Mucosa of descending colon (tissue), 3 donors: ENCODE results near the gene OR4E2. TPM values are rescaled to one million over a fixed set of nuclear protein-coding genes. Genes with fewer than 3 reads are reported as not detected.
A peak's percentile ranks its signal among the peaks of the same experiment; 100 is the strongest.
"Not testable (repeated sequence)": the region's sequence is repeated elsewhere in the genome, so short reads cannot be mapped to it uniquely, and the experiment has no call there.

ENCODE experiments used
- ATAC-seq: fragments of 200-7000 bp; cut with Tn5 transposase; one replicate; pipeline ENCODE4 v1.9.1; 2020; ENCODE audit warnings: mild to moderate bottlenecking, moderate library complexity
- DNase-seq, 3 donors: peaks; one replicate each; pipeline ENCODE4 v3.0.0-alpha.2; 2020
- H3K36me3 ChIP-seq: fragments of 200-600 bp; one replicate; pipeline ENCODE4 v1.8.0; 2021; ENCODE audit warnings: low read depth, mild to moderate bottlenecking
- H3K4me1 ChIP-seq: fragments of 200-600 bp; one replicate; pipeline ENCODE4 v1.8.0; 2021; ENCODE audit warnings: low read depth, mild to moderate bottlenecking
- H3K4me3 ChIP-seq: fragments of 200-600 bp; one replicate; pipeline ENCODE4 v1.8.0; 2021; ENCODE audit warnings: mild to moderate bottlenecking
- H3K9me3 ChIP-seq: fragments of 200-600 bp; one replicate; pipeline ENCODE4 v1.8.0; 2021; ENCODE audit warnings: mild to moderate bottlenecking
- CTCF ChIP-seq: fragments of 200-600 bp; IDR thresholded peaks from one replicate; pipeline ENCODE4 v1.8.0; 2022; ENCODE audit warnings: antibody characterized with exemption, mild to moderate bottlenecking
- intact Hi-C, 2 donors: fragments of 100-400 bp; cut with DNase I in 1 of 2; cut with micrococcal nuclease in 1 of 2; formaldehyde crosslinking; loops; one replicate each; pipeline versions ENCODE4 v1.11.0 to v1.11.1; 2022; cut with DNase I, micrococcal nuclease
- long read RNA-seq, 2 donors: library from polyadenylated mRNA; unstranded; transcript quantifications; one replicate each; pipeline ENCODE4 v2.0.0, GENCODE V29; 2019 to 2021
- total RNA-seq, 3 donors: library from RNA; stranded (reverse); fragmentation: NEBNext Ultra II Directional in 2 of 3; extraction: Animal tissue kit (Norgen Biotek cat#: 25700) in 2 of 3; gene quantifications; one replicate each; pipeline versions ENCODE4 v1.2.1 to v1.2.4, GENCODE V29; 2021 to 2023
- donor health status: DM: no; HTN: no; CAD: no; lungs with moderate emphysema.
- donor health status: DM: no; HTN: no; CAD: no.
- donor health status: DM: no; HTN: yes; CAD: no.

The OR4E2 gene, protein sequence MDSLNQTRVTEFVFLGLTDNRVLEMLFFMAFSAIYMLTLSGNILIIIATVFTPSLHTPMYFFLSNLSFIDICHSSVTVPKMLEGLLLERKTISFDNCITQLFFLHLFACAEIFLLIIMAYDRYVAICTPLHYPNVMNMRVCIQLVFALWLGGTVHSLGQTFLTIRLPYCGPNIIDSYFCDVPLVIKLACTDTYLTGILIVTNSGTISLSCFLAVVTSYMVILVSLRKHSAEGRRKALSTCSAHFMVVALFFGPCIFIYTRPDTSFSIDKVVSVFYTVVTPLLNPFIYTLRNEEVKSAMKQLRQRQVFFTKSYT
- not detected for total RNA-seq
- long read RNA-seq, donor 1 = 0 reads
- long read RNA-seq, donor 2 = 0 reads

DNA sequence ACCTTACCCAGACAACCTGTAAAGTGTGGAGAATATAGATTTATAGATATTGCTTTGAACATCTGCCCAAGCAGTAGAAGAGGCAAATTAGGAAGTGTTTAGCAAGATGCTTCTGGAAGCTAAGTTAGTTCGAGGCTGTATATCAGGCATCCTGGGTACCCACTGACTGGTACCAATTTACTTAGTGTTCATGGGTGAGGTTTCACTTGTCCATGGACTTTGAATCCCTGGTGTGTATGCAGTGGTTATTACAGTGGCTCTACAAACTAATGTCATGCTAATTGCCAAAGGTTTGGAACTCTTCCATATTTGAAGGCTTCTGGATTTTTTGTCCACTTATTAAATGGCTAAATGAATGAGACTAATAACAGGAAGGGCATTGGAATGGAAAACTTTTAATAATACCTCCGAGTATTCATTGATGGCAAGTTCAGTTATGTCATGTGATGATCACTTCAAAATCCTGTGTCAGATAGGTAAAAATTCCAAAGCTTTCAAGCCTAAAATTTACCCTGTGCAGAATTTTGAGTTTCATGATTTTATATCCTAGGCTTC is at the start of gene OR4E2:
Gene OR4E2 (plus strand): TSS at position 505 of the 555 bp plus-strand sequence. CDS start 11,248 bp downstream, outside the sequence.
- peak; percentile 87 for ATAC-seq
- no peak for TF ChIP-seq CTCF
- H3K4me3 ChIP-seq = no peak within 1 kb of the TSS
- intact Hi-C loops = no loop called here
- H3K9me3 ChIP-seq = no peaks in the 10 kb centered on the region
- peak in 1 of 3 donors; percentile 33 for DNase-seq
- no peaks in the 10 kb centered on the region for H3K36me3 ChIP-seq
- H3K4me1 ChIP-seq = no peaks in the 10 kb centered on the region

- DNase-seq (no peak), ATAC-seq (no peak)
- intact Hi-C loops = no loop called here
- no peaks in the 10 kb centered on the region for H3K36me3 ChIP-seq
- no peaks in the 10 kb centered on the region for H3K4me1 ChIP-seq
- TF ChIP-seq CTCF = no peak
- H3K4me3 ChIP-seq = no peak overlapping the region
- H3K9me3 ChIP-seq = no peaks in the 10 kb centered on the region
Measured at GRCh38 chr14:21612324-21612723, 41.3 kb upstream of the OR4E2 start.

- no peak for TF ChIP-seq CTCF
- H3K9me3 ChIP-seq = no peaks in the 10 kb centered on the region
- H3K36me3 ChIP-seq = no peaks in the 10 kb centered on the region
- DNase-seq (no peak), ATAC-seq (no peak)
- no peak overlapping the region for H3K4me3 ChIP-seq
- intact Hi-C loops = no loop called here
- H3K4me1 ChIP-seq = no peaks in the 10 kb centered on the region
Measured at GRCh38 chr14:21614240-21614639, 39.4 kb upstream of the OR4E2 start.

GRCh38 chr14:21617614-21618013 is 36.0 kb upstream of the OR4E2 start:
- Histone ChIP-seq H3K9me3 (no peaks in the 10 kb centered on the region), H3K4me1 (no peaks in the 10 kb centered on the region), H3K36me3 (no peaks in the 10 kb centered on the region), H3K4me3 (no peak overlapping the region)
- DNase-seq (no peak), ATAC-seq (no peak)
- intact Hi-C loops = no loop called here
- TF ChIP-seq CTCF = no peak

GRCh38 chr14:21626491-21627230 is 27.0 kb upstream of the OR4E2 start:
- ATAC-seq = no peak
- no peaks in the 10 kb centered on the region for H3K4me1 ChIP-seq
- intact Hi-C loops = no loop called here
- DNase-seq = no peak
- no peak overlapping the region for H3K4me3 ChIP-seq
- TF ChIP-seq CTCF = no peak
- H3K9me3 ChIP-seq = no peaks in the 10 kb centered on the region
- H3K36me3 ChIP-seq = no peaks in the 10 kb centered on the region

- not testable (repeated sequence) for ATAC-seq
Measured at GRCh38 chr14:21630503-21630902, 23.1 kb upstream of the OR4E2 start.

More at GRCh38 chr14:21630503-21630902, 23.1 kb upstream of the OR4E2 start:
- H3K36me3 ChIP-seq, intact Hi-C loops, H3K4me1 ChIP-seq, H3K4me3 ChIP-seq, H3K9me3 ChIP-seq, DNase-seq: not testable (repeated sequence)
